Measurements from ENCODE around the gene PRDM5.
"Not testable (repeated sequence)": the region's sequence is repeated elsewhere in the genome, so short reads cannot be mapped to it uniquely, and the experiment has no call there.

The PRDM5 gene

DNA sequence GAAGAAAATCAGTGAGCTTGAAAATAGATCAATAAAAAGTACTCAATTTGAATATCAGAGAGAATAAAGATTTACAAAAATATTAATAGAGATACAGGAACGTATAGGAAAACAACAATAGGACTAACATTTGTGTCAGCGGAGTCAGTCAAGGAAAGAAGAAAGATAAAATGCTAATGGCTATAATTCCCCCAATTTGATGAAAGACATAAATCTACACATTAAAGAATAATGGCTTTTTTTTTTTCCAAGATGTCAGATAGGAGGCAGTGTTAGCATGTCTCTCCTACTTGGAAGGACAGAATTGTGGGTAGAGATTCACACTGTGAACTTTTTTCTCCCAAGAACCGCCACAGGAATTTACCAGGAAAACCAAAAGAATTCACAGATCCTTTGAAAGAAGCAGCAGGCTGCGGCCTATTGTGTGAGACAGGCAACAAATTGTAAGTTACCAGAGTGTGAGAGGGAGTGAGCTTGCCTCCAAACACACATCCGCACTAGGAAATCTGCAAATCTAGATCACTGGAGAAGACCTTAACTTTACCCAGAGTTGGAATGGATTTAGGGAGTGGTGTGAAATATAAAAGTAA is 249.9 kb downstream of the PRDM5 start:
- FAIRE-seq (no peak), DNase-seq (ENCODE audit: insufficient read length, low spot score) (no peak)

DNA sequence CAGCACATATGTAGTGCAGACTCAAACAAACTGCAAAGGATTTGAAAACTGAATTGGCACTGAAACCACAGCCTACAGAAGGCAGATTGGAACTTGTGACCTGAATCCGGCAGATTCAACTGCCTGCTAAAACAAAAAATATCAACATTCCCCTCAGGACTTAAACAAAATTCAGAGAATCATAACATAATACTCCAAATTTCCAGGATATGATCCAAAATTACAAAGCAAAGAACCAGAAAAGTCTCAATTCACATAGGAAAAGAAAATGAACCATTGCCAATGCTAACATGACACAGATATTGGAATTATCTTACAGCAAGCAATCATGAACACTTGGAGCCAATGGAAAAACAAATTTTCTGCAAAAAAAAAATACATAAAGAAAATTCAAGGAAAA is 250.4 kb downstream of the PRDM5 start:
- FAIRE-seq (no peak), DNase-seq (ENCODE audit: insufficient read length, low spot score) (no peak)
- TF ChIP-seq POU2F2 (IDR thresholded peaks at IDR 0.05; ENCODE audit: low read depth, low read length): no peak
- TF ChIP-seq POLR2A (IDR thresholded peaks at IDR 0.05; ENCODE audit: low read depth, low read length): no peak
- no peak for TF ChIP-seq PAX5 (IDR thresholded peaks at IDR 0.05; ENCODE audit: insufficient read depth, low read length, severe bottlenecking)
- TF ChIP-seq POLR2AphosphoS5 (IDR thresholded peaks at IDR 0.05; ENCODE audit: low read depth, low read length): no peak
- no peak for TF ChIP-seq SPI1 (IDR thresholded peaks at IDR 0.05; ENCODE audit: low read depth, low read length)

More for the DNA sequence above, 249.9 kb downstream of the PRDM5 start:
- TF ChIP-seq SPI1 (IDR thresholded peaks at IDR 0.05; ENCODE audit: low read depth, low read length): no peak
- no peak for TF ChIP-seq POLR2AphosphoS5 (IDR thresholded peaks at IDR 0.05; ENCODE audit: low read depth, low read length)

DNA sequence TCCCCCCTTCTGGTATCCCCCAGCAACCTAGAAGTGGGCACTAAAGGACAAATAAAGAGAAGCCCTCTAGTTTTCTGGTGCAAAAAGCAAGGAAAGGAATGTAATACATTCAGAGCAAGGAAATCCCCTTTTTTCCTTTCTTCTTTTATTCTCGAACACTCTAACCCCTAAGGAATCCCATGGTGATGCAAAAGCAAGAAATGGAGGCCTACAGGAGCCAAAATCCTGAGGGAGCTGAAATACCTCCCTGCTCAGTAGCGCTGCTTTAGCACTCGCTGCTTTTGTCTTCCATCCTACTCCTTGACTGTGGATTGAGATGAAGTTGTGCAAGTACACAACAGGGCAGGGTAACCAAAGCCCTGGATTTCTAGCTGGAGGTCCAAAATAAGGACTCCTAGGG is 251.0 kb downstream of the PRDM5 start:
- DNase-seq (ENCODE audit: insufficient read length, low spot score) (no peak), FAIRE-seq (no peak)
- TF ChIP-seq POU2F2 (IDR thresholded peaks at IDR 0.05; ENCODE audit: low read depth, low read length) (no peak), TAF1 (IDR thresholded peaks at IDR 0.05; ENCODE audit: low read depth, low read length) (no peak), PAX5 (IDR thresholded peaks at IDR 0.05; ENCODE audit: insufficient read depth, low read length, severe bottlenecking) (no peak), SPI1 (IDR thresholded peaks at IDR 0.05; ENCODE audit: low read depth, low read length) (no peak), POLR2AphosphoS5 (IDR thresholded peaks at IDR 0.05; ENCODE audit: low read depth, low read length) (no peak), POLR2A (IDR thresholded peaks at IDR 0.05; ENCODE audit: low read depth, low read length) (no peak)

DNA sequence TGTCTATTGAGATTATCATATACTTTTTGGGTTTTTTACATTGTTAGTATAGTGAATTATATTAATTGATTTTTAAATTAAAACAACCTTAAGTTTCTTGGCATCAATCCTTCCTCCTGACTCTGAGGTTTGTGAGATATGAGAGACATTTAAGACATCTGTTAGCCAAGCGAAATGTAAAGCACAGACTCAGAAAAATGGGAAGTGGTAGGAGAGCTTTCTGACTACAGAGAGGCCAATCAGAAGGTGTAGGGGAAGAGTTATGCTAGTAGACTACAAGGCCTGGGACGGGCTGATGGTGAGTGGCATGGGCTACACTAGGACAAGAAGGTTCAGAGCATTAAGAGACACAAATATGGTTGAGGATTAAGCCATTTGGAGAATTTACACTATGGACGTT is 255.4 kb downstream of the PRDM5 start:
- DNase-seq (ENCODE audit: insufficient read length, low spot score) (no peak), FAIRE-seq (no peak)
- TF ChIP-seq PAX5 (IDR thresholded peaks at IDR 0.05; ENCODE audit: insufficient read depth, low read length, severe bottlenecking) (no peak), TAF1 (IDR thresholded peaks at IDR 0.05; ENCODE audit: low read depth, low read length) (no peak)

DNA sequence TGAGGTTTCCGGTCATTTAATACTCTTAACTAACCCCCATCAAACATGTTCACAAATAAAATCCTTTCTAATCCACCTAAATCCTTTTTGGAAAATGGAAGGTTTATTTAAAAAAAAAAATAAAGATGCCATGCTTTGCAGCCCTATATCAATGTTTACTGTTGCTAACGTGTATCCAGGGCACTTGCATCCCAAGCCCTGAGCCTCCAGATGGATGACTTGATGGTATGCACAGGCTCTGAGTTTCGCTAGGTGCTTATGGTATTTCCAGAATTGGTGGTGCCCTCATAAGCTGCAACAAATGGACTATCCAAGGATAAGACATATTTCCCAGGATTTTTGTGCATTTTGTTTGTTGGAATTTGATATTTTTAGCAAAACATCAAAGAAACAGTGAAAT is 257.7 kb downstream of the PRDM5 start:
- TF ChIP-seq SPI1 (IDR thresholded peaks at IDR 0.05; ENCODE audit: low read depth, low read length): no peak
- no peak for TF ChIP-seq POU2F2 (IDR thresholded peaks at IDR 0.05; ENCODE audit: low read depth, low read length)
- no peak for TF ChIP-seq POLR2AphosphoS5 (IDR thresholded peaks at IDR 0.05; ENCODE audit: low read depth, low read length)
- TF ChIP-seq POLR2A (IDR thresholded peaks at IDR 0.05; ENCODE audit: low read depth, low read length): no peak
- no peak for TF ChIP-seq PAX5 (IDR thresholded peaks at IDR 0.05; ENCODE audit: insufficient read depth, low read length, severe bottlenecking)
- TF ChIP-seq TAF1 (IDR thresholded peaks at IDR 0.05; ENCODE audit: low read depth, low read length): no peak
- DNase-seq (ENCODE audit: insufficient read length, low spot score): no peak
- no peak for FAIRE-seq

DNA sequence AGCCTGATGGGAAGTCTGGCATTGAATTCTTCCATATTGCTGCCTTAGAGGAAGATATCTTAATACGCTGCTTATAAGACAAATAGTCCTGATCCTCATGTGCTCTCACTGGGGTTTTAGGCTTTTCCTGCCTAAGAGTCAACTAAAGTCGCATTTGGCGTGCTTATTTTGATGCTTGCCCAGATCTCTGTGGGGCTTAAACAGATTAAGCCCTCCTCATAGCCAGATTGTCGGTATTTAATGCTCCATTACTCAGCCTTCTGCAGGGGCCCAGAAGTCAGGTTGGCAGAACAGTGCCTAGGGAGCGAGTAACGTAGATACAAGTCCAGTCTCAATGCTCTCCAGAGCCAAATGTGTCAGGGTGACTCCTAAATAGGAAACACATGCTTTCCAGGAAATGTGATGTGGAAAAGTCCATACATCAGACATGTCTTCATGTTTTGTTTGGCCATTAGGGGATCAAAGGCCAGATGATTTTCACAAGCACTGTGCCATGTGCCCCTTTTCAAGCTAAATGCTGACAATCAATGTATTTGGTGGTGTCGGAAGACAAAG is 262.8 kb downstream of the PRDM5 start:
- TF ChIP-seq POLR2AphosphoS5 (IDR thresholded peaks at IDR 0.05; ENCODE audit: low read depth, low read length): no peak
- TF ChIP-seq TAF1 (IDR thresholded peaks at IDR 0.05; ENCODE audit: low read depth, low read length): no peak
- no peak for TF ChIP-seq PAX5 (IDR thresholded peaks at IDR 0.05; ENCODE audit: insufficient read depth, low read length, severe bottlenecking)
- TF ChIP-seq SPI1 (IDR thresholded peaks at IDR 0.05; ENCODE audit: low read depth, low read length): no peak
- no peak for TF ChIP-seq POLR2A (IDR thresholded peaks at IDR 0.05; ENCODE audit: low read depth, low read length)
- TF ChIP-seq POU2F2 (IDR thresholded peaks at IDR 0.05; ENCODE audit: low read depth, low read length): no peak
- FAIRE-seq: no peak

DNA sequence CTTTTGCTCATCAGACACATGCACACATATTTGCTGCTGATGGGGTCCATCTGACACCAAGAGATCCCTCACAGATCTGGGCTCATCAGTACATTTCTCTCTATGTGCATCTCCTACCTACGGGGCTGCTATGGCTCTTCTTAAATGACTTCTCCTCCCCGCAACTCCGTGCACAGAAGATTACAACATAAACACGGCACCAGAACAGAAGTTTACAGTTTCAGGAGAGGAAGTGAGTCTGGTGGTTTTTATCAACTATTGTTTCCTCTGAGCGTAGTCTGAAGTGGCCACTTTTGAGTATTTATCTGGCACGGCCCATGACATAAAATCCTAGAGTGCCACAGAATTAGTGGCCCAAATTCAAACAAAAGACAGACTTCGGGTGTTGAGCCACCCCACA is 263.8 kb downstream of the PRDM5 start:
- no peak for FAIRE-seq
- TF ChIP-seq SPI1 (IDR thresholded peaks at IDR 0.05; ENCODE audit: low read depth, low read length) (0 out of 2 replicates have a peak, but pooled peaks have one; percentile 27), POLR2A (IDR thresholded peaks at IDR 0.05; ENCODE audit: low read depth, low read length) (no peak), POLR2AphosphoS5 (IDR thresholded peaks at IDR 0.05; ENCODE audit: low read depth, low read length) (no peak)
- no peak for DNase-seq (ENCODE audit: insufficient read length, low spot score)

More for the DNA sequence above, 262.8 kb downstream of the PRDM5 start:
- no peak for DNase-seq (ENCODE audit: insufficient read length, low spot score)

DNA sequence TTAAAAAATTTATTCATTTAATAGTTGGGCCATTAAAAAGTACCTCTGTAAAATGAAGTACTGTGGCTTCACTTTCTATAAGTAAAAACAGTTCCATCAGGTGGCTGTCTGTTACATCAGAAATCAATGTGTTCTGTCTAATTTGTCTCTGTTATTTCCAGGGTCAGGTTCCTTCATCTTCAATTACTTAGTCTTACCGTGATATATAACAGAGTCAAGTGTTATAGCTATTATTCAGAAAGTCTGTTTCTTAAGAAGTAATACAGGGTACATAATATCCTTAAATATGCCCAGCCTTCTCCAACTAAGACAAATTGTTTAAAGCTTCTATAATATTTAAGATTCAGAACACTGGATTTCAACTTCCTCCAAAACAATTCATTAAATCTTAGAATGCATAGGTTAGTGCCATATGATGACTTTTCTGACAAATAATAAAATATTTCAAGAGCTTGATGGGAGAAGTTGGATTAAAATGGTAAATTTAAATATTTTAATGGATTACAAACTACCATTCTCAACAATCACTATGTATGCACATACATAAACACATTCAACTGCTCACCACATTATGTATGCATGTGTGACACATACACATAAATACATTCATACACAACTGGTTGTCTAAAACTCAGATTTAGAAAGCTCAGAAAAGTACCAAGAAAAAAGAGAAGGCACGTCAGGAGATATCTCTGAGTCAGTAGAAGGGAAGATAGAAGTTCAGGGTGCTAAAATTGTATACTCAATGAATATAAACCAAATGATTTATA is 268.5 kb downstream of the PRDM5 start:
- TF ChIP-seq TAF1 (IDR thresholded peaks at IDR 0.05; ENCODE audit: low read depth, low read length) (no peak), POLR2A (IDR thresholded peaks at IDR 0.05; ENCODE audit: low read depth, low read length) (no peak), PAX5 (IDR thresholded peaks at IDR 0.05; ENCODE audit: insufficient read depth, low read length, severe bottlenecking) (no peak), SPI1 (IDR thresholded peaks at IDR 0.05; ENCODE audit: low read depth, low read length) (no peak), POLR2AphosphoS5 (IDR thresholded peaks at IDR 0.05; ENCODE audit: low read depth, low read length) (no peak), POU2F2 (IDR thresholded peaks at IDR 0.05; ENCODE audit: low read depth, low read length) (no peak)
- no peak for DNase-seq (ENCODE audit: insufficient read length, low spot score)
- FAIRE-seq: no peak

DNA sequence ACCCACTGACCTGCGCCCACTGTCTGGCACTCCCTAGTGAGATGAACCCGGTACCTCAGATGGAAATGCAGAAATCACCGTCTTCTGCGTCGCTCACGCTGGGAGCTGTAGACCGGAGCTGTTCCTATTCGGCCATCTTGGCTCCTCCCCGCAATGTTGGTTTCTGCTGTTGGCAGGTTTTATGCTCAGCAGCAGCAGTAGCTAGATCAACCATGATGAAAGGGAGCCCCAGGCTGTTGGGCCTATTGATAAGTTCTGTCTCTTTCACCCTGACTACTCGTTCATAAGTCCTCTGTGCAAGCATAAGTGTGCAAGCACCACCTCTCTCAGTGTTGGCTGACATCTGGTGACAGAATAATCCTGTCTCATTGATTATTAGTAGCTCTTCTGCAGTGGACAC is 274.2 kb downstream of the PRDM5 start:
- DNase-seq (ENCODE audit: insufficient read length, low spot score); FAIRE-seq: not testable (repeated sequence)

Measured in GM12891 (cell line).